ENCODE measurements around the gene EPS8. TPM values are rescaled to one million over a fixed set of nuclear protein-coding genes. Genes with fewer than 3 reads are reported as not detected.

The EPS8 gene
- total and polyA plus RNA-seq, 12 donors = 11.4 to 76.8 (median 26.7) TPM

GRCh38 chr12:15757553-15758255 is 31.5 kb downstream of the EPS8 start:
- Histone ChIP-seq H3K9me3 (replicated peaks in 1 of 3) (no peaks in the 10 kb centered on the region), H3K27ac (no peak overlapping the region), H3K4me3 (no peak overlapping the region), H3K36me3 (replicated peaks in 1 of 2) (no peaks in the 10 kb centered on the region), H3K27me3 (no peaks in the 10 kb centered on the region), H3K4me1 (replicated peaks in 1 of 2) (no peaks in the 10 kb centered on the region)
- WGBS, 4 donors = 90 to 95% (median 92%) methylated on average over 7 of the region's 7 CpGs
- DNase-seq = peak in 4 of 7 donors; percentile 23 to 43 (median 34)
- TF ChIP-seq POLR2A (IDR thresholded peaks at IDR 0.05) = no peak
- TF ChIP-seq CTCF (IDR thresholded peaks at IDR 0.05) = no peak
- intact Hi-C loops (cut with DNase I) = no loop called here

- intact Hi-C loops (cut with DNase I) = no loop called here
- Histone ChIP-seq H3K9me3 (replicated peaks in 1 of 3) (no peaks in the 10 kb centered on the region), H3K27ac (no peak overlapping the region), H3K27me3 (no peaks in the 10 kb centered on the region), H3K36me3 (replicated peaks in 1 of 2) (no peaks in the 10 kb centered on the region), H3K4me3 (no peak overlapping the region), H3K4me1 (replicated peaks in 1 of 2) (no peaks in the 10 kb centered on the region)
- no peak for TF ChIP-seq CTCF (IDR thresholded peaks at IDR 0.05)
- no peak for TF ChIP-seq POLR2A (IDR thresholded peaks at IDR 0.05)
- WGBS, 4 donors = 68 to 77% (median 70%) methylated on average over 1 of the region's 1 CpG
- no peak for DNase-seq
Measured at GRCh38 chr12:15756822-15757221, 32.4 kb downstream of the EPS8 start.

- H3K27me3 ChIP-seq = no peaks in the 10 kb centered on the region
- TF ChIP-seq CTCF (IDR thresholded peaks at IDR 0.05) = no peak
- no peak for TF ChIP-seq POLR2A (IDR thresholded peaks at IDR 0.05)
- WGBS, 4 donors = 59 to 69% (median 68%) methylated on average over 2 of the region's 2 CpGs
- H3K4me1 ChIP-seq (replicated peaks in 1 of 2) = no peaks in the 10 kb centered on the region
- H3K27ac ChIP-seq = no peak overlapping the region
- no peak for DNase-seq
- no peak overlapping the region for H3K4me3 ChIP-seq
- intact Hi-C loops (cut with DNase I) = no loop called here
- no peaks in the 10 kb centered on the region for H3K36me3 ChIP-seq (replicated peaks in 1 of 2)
- H3K9me3 ChIP-seq (replicated peaks in 1 of 3) = no peaks in the 10 kb centered on the region
Measured at GRCh38 chr12:15754233-15754632, 35.0 kb downstream of the EPS8 start.

GRCh38 chr12:15752785-15753184 is 36.4 kb downstream of the EPS8 start:
- no peak overlapping the region for H3K27ac ChIP-seq

More at GRCh38 chr12:15752785-15753184, 36.4 kb downstream of the EPS8 start:
- Histone ChIP-seq H3K36me3 (replicated peaks in 1 of 2) (no peaks in the 10 kb centered on the region), H3K27me3 (no peaks in the 10 kb centered on the region), H3K9me3 (replicated peaks in 1 of 3) (no peaks in the 10 kb centered on the region), H3K4me1 (replicated peaks in 1 of 2) (no peaks in the 10 kb centered on the region), H3K4me3 (no peak overlapping the region)
- intact Hi-C loops (cut with DNase I) = no loop called here
- no peak for TF ChIP-seq CTCF (IDR thresholded peaks at IDR 0.05)
- no peak for TF ChIP-seq POLR2A (IDR thresholded peaks at IDR 0.05)
- no peak for DNase-seq

All from adrenal gland (tissue), 12 donors.